ENCODE data around the gene TTC28. TPM values are rescaled to one million over a fixed set of nuclear protein-coding genes. Genes with fewer than 3 reads are reported as not detected.
A peak's percentile ranks its signal among the peaks of the same experiment; 100 is the strongest.

The TTC28 gene
- total RNA-seq, 1 donor from 2014 or later: 24.5 TPM

- Histone ChIP-seq H3K27me3 (no peaks in the 10 kb centered on the region), H3K9me3 (no peaks in the 10 kb centered on the region), H3K27ac (no peak overlapping the region), H3K4me1 (peaks cover 0 to 7% of the 10 kb centered on the region in 2 donors), H3K4me3 (no peak overlapping the region), H3K36me3 (peaks cover 7 to 20% of the 10 kb centered on the region in 2 donors)
- no peak for DNase-seq (ENCODE audit: low spot score in 2 of 2)
- no peak for TF ChIP-seq CTCF (IDR thresholded peaks at IDR 0.05)
- intact Hi-C loops (cut with DNase I): no loop called here
These were observed 666.0 kb downstream of the TTC28 start for GRCh38 chr22:28013611-28014010.

DNA sequence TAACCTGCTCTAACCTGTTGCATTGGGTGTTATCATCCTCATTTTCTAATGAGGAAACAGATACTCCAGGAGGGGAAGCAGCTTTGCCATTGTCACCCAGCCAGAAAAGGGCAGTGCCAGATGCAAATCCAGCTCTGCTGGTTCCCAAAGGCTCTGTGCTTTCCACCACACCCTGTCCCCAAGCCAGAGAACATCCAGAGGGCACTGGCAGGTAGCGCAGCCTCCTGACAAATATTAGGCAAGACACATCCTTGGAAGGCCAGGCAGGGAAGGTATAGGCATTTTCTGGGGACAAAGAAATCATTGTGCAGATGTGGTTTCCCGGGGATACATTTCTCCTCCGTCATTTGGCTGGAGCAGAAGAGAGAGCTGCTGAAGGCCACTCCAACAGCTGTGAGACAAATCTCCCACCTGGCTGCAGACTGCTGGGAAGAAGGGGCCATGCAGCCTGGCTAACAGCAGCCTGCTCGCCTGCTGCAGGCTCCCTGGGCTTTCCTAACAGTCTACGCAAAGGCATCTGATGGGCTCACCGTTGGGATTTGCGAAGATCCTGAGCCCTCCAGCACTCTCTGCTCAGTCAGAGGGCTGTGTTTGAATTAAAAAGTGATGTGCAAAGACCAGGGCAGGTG is 666.7 kb downstream of the TTC28 start:
- TF ChIP-seq CTCF (IDR thresholded peaks at IDR 0.05): no peak
- DNase-seq (ENCODE audit: low spot score in 2 of 2): no peak
- Histone ChIP-seq H3K4me1 (peaks cover 0 to 7% of the 10 kb centered on the region in 2 donors), H3K27me3 (no peaks in the 10 kb centered on the region), H3K9me3 (no peaks in the 10 kb centered on the region), H3K27ac (no peak overlapping the region), H3K36me3 (peaks cover 7 to 20% of the 10 kb centered on the region in 2 donors), H3K4me3 (no peak overlapping the region)
- intact Hi-C loops (cut with DNase I): no loop called here

DNA sequence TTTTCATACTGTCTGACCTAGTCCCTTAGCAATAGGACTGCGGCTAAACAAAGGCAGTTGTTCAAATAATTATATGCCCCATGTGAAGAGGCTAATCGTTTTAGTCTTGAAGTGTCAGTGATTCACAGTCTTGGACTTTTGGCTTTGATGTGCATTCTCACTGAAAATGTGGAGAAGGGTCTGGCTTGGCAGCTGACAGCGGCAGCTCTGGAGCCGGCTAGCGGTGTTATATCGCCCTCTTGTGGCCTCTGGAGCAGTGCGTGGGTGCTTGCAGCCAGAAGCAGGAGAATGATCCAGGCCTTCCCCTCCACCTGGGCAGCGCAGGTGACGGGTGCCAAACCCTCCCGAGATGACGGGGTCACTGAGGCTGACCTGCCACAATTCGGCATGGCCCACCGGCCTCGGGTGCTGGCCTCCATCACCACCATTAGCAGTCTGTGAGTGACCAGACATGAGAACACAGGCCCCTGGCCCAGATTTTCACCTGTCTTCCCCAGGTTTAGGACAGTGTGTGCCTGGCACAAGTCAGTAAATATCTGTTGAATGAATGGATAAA is 670.3 kb downstream of the TTC28 start:
- Histone ChIP-seq H3K9me3 (no peaks in the 10 kb centered on the region), H3K27ac (no peak overlapping the region), H3K36me3 (peaks cover 7 to 20% of the 10 kb centered on the region in 2 donors), H3K27me3 (no peaks in the 10 kb centered on the region), H3K4me3 (no peak overlapping the region), H3K4me1 (peaks cover 0 to 7% of the 10 kb centered on the region in 2 donors)
- intact Hi-C loops (cut with DNase I): loop anchor here (1.0 to 5.0 kb wide), 3 partner anchors 129 to 1332 kb away; no protein-coding TSS in a partner anchor
- TF ChIP-seq CTCF (IDR thresholded peaks at IDR 0.05): peak; percentile 92 to 98 (median 96)
- peak in 1 of 2 donors; percentile 85 for DNase-seq (ENCODE audit: low spot score in 2 of 2)

DNA sequence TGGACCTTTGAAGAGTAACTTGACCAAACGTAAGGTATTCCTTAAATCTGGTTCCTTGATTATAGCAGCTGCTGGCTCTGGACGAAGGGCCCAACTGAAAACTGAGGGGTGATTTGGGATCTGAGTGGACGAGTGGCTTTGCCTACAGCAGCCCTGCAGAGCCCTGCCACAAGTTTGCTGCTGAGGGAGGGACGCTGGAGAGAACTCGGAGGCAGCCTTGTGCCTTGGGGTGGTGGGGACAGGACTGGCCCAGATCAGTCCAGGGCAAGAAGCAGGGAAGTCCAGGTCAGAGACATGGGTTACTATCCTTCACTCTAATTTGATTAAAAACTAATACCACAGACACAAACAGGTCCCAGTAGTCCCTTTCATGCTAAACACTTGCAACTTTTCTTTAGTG is 671.0 kb downstream of the TTC28 start:
- Histone ChIP-seq H3K36me3 (peaks cover 5 to 14% of the 10 kb centered on the region in 2 donors), H3K4me1 (peaks cover 0 to 7% of the 10 kb centered on the region in 2 donors), H3K9me3 (no peaks in the 10 kb centered on the region), H3K27me3 (no peaks in the 10 kb centered on the region), H3K27ac (no peak overlapping the region), H3K4me3 (no peak overlapping the region)
- intact Hi-C loops (cut with DNase I): loop anchor here (1.0 to 5.0 kb wide), 3 partner anchors 128 to 1331 kb away; no protein-coding TSS in a partner anchor
- DNase-seq (ENCODE audit: low spot score in 2 of 2): no peak
- TF ChIP-seq CTCF (IDR thresholded peaks at IDR 0.05): no peak

- Histone ChIP-seq H3K27me3 (no peaks in the 10 kb centered on the region), H3K27ac (no peak overlapping the region), H3K36me3 (peaks cover 0 to 8% of the 10 kb centered on the region in 2 donors), H3K4me3 (no peak overlapping the region), H3K9me3 (no peaks in the 10 kb centered on the region), H3K4me1 (peaks cover 0 to 7% of the 10 kb centered on the region in 2 donors)
- TF ChIP-seq CTCF (IDR thresholded peaks at IDR 0.05): no peak
- intact Hi-C loops (cut with DNase I): loop anchor here (5.0 kb wide), 2 partner anchors 1251 to 1331 kb away; no protein-coding TSS in a partner anchor
- no peak for DNase-seq (ENCODE audit: low spot score in 2 of 2)
These were observed 671.6 kb downstream of the TTC28 start for GRCh38 chr22:28008056-28008455.
